ENCODE results near the gene PTMA. TPM values are rescaled to one million over a fixed set of nuclear protein-coding genes. Genes with fewer than 3 reads are reported as not detected.
A peak's percentile ranks its signal among the peaks of the same experiment; 100 is the strongest.

Gene PTMA
- total and polyA plus RNA-seq, 9 of the 15 experiments (the other 6 are each of a cell fraction or from before 2014, with no cell fraction given): 429 to 2,322 (median 1,578) TPM

DNA sequence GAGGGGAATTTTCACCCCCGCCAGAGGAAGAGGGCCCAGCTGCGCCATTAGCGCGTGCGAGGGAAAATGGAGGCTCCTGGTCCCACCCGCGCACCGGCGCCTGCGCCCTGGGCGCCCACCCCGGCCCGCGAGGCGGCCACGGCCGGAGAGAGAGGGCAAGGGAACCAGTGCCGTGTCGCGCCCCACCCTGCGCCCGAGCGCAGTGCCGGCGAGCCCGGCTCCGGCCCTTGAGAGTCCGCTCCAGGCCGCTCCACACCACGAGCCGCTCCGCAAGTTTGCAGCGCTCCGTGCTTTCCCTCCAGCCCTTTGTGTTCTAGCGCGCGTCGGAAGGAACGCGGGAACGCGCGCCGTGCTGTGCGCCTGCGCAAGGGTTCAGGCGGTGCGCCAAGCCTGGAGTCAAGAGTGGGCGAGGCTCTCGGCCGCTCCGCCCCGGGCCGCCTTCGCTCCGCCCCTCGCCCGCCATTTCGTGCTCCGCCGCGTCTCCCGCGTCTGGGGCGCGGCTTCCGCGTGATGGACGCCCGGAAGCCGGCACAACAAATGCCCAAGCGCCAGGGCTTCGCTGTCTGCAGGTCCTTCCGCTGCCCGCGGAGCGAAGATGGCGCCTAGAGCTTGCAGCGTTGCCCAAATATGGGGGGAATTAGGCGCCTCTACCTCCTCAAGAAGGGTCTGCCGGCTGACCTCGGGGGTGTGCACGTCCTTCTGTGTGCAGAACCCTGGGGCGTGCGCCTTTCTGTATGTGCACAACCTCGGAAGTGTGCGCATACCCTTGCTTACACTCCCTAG is 46.1 kb upstream of the PTMA start (continued):
- TF ChIP-seq PKNOX1 (IDR thresholded peaks at IDR 0.05) (peak; percentile 68), SREBF1 (IDR thresholded peaks at IDR 0.05; ENCODE audit: borderline replicate concordance, low read depth, low read length) (no peak), TSC22D4 (tag; IDR thresholded peaks at IDR 0.05) (no peak), POLR2AphosphoS2 (IDR thresholded peaks at IDR 0.05; ENCODE audit: low read length) (no peak), COPS2 (conservative IDR thresholded peaks at IDR 0.05) (no peak), ZBTB33 (CRISPR knock-in tag; IDR thresholded peaks at IDR 0.05) (peak; percentile 83), MLLT1 (IDR thresholded peaks at IDR 0.05) (no peak), MTA3 (IDR thresholded peaks at IDR 0.05; ENCODE audit: borderline replicate concordance) (no peak), ILK (tag; IDR thresholded peaks at IDR 0.05; ENCODE audit: borderline replicate concordance, low read depth) (no peak), TGIF2 (CRISPR knock-in tag; IDR thresholded peaks at IDR 0.05) (no peak), POLR2G (IDR thresholded peaks at IDR 0.05; ENCODE audit: low read depth, low read length) (peak; percentile 82), CREM (IDR thresholded peaks at IDR 0.05; ENCODE audit: low read depth) (peak; percentile 47), ZNF696 (CRISPR knock-in tag; conservative IDR thresholded peaks at IDR 0.05) (no peak), RBM17 (IDR thresholded peaks at IDR 0.05; ENCODE audit: borderline replicate concordance, low read depth, low read length) (no peak), IFI16 (CRISPR knock-in tag; IDR thresholded peaks at IDR 0.05) (no peak), ZNF12 (CRISPR knock-in tag; IDR thresholded peaks at IDR 0.05) (no peak), HNRNPLL (IDR thresholded peaks at IDR 0.05; ENCODE audit: low read depth, low read length, poor library complexity, severe bottlenecking) (peak; percentile 63), MYNN (IDR thresholded peaks at IDR 0.05) (0 out of 2 replicates have a peak, but pooled peaks have one; percentile 52), MYNN (CRISPR knock-in tag; IDR thresholded peaks at IDR 0.05) (no peak), TAL1 (IDR thresholded peaks at IDR 0.05) (no peak), MIER1 (IDR thresholded peaks at IDR 0.05; ENCODE audit: low read depth) (no peak)
- TF ChIP-seq, protein P1, sequence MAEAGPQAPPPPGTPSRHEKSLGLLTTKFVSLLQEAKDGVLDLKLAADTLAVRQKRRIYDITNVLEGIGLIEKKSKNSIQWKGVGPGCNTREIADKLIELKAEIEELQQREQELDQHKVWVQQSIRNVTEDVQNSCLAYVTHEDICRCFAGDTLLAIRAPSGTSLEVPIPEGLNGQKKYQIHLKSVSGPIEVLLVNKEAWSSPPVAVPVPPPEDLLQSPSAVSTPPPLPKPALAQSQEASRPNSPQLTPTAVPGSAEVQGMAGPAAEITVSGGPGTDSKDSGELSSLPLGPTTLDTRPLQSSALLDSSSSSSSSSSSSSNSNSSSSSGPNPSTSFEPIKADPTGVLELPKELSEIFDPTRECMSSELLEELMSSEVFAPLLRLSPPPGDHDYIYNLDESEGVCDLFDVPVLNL (CRISPR knock-in tag; IDR thresholded peaks at IDR 0.05; ENCODE audit: low read depth): 0 out of 2 replicates have a peak, but pooled peaks have one; percentile 28
- TF ChIP-seq, protein P2, sequence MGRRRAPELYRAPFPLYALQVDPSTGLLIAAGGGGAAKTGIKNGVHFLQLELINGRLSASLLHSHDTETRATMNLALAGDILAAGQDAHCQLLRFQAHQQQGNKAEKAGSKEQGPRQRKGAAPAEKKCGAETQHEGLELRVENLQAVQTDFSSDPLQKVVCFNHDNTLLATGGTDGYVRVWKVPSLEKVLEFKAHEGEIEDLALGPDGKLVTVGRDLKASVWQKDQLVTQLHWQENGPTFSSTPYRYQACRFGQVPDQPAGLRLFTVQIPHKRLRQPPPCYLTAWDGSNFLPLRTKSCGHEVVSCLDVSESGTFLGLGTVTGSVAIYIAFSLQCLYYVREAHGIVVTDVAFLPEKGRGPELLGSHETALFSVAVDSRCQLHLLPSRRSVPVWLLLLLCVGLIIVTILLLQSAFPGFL (CRISPR knock-in tag; IDR thresholded peaks at IDR 0.05): no peak

Measured in K562 (cell line).